ENCODE results near the gene KCND3.

- TF ChIP-seq, protein P1, sequence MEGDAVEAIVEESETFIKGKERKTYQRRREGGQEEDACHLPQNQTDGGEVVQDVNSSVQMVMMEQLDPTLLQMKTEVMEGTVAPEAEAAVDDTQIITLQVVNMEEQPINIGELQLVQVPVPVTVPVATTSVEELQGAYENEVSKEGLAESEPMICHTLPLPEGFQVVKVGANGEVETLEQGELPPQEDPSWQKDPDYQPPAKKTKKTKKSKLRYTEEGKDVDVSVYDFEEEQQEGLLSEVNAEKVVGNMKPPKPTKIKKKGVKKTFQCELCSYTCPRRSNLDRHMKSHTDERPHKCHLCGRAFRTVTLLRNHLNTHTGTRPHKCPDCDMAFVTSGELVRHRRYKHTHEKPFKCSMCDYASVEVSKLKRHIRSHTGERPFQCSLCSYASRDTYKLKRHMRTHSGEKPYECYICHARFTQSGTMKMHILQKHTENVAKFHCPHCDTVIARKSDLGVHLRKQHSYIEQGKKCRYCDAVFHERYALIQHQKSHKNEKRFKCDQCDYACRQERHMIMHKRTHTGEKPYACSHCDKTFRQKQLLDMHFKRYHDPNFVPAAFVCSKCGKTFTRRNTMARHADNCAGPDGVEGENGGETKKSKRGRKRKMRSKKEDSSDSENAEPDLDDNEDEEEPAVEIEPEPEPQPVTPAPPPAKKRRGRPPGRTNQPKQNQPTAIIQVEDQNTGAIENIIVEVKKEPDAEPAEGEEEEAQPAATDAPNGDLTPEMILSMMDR (IDR thresholded peaks at IDR 0.05; ENCODE audit: poor library complexity, severe bottlenecking) = no peak
- TF ChIP-seq TAF1 (IDR thresholded peaks at IDR 0.05; ENCODE audit: low read depth) (no peak), EP300 (conservative IDR thresholded peaks at IDR 0.05; ENCODE audit: poor library complexity, severe bottlenecking) (no peak)
- TF ChIP-seq, protein P2, sequence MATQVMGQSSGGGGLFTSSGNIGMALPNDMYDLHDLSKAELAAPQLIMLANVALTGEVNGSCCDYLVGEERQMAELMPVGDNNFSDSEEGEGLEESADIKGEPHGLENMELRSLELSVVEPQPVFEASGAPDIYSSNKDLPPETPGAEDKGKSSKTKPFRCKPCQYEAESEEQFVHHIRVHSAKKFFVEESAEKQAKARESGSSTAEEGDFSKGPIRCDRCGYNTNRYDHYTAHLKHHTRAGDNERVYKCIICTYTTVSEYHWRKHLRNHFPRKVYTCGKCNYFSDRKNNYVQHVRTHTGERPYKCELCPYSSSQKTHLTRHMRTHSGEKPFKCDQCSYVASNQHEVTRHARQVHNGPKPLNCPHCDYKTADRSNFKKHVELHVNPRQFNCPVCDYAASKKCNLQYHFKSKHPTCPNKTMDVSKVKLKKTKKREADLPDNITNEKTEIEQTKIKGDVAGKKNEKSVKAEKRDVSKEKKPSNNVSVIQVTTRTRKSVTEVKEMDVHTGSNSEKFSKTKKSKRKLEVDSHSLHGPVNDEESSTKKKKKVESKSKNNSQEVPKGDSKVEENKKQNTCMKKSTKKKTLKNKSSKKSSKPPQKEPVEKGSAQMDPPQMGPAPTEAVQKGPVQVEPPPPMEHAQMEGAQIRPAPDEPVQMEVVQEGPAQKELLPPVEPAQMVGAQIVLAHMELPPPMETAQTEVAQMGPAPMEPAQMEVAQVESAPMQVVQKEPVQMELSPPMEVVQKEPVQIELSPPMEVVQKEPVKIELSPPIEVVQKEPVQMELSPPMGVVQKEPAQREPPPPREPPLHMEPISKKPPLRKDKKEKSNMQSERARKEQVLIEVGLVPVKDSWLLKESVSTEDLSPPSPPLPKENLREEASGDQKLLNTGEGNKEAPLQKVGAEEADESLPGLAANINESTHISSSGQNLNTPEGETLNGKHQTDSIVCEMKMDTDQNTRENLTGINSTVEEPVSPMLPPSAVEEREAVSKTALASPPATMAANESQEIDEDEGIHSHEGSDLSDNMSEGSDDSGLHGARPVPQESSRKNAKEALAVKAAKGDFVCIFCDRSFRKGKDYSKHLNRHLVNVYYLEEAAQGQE (IDR thresholded peaks at IDR 0.05; ENCODE audit: borderline replicate concordance) = no peak
Measured at GRCh38 chr1:111798580-111798979, 190.9 kb downstream of the KCND3 start.
